Thoracic aorta (tissue), 2 donors: ENCODE results near the gene CYB5D1. TPM values are rescaled to one million over a fixed set of nuclear protein-coding genes. Genes with fewer than 3 reads are reported as not detected.

Experiments used
- ATAC-seq: fragments of 150-250 bp; one replicate; pipeline ENCODE4 v1.8.0; 2017; ENCODE audit warnings: low read depth; ENCODE audit not compliant: insufficient number of reproducible peaks, low FRiP score
- DNase-seq: peaks from one replicate; pipeline ENCODE4 v3.0.0-alpha.2; 2020; ENCODE audit warnings: low spot score
- H3K27ac ChIP-seq, 2 donors: fragments of 200-600 bp; sonication (generic); 1 replicate in 1 of 2; 2 replicates in 1 of 2; pipeline ENCODE4 v1.5.1; 2016; ENCODE audit warnings: mild to moderate bottlenecking in 2 of 2, moderate library complexity in 2 of 2
- H3K27me3 ChIP-seq: fragments of 200-600 bp; sonication (generic); replicated peaks from 2 replicates; pipeline ENCODE4 v1.6.0; 2016; ENCODE audit warnings: mild to moderate bottlenecking; ENCODE audit not compliant: insufficient read depth
- H3K36me3 ChIP-seq: fragments of 200-600 bp; sonication (generic); one replicate; pipeline ENCODE4 v1.5.1; 2016
- H3K4me1 ChIP-seq, 2 donors: fragments of 200-600 bp; sonication (generic); 1 replicate in 1 of 2; 2 replicates in 1 of 2; pipeline versions ENCODE4 v1.5.1 to v1.6.0; 2016; ENCODE audit warnings: low read depth in 2 of 2, mild to moderate bottlenecking in 1 of 2; ENCODE audit not compliant: control insufficient read depth in 1 of 2
- H3K4me3 ChIP-seq: fragments of 200-600 bp; sonication (generic); 2 replicates; pipeline ENCODE4 v1.5.1; 2016; ENCODE audit warnings: mild to moderate bottlenecking
- H3K9me3 ChIP-seq: fragments of 200-600 bp; sonication (generic); 2 replicates; pipeline ENCODE4 v1.5.1; 2016
- CTCF ChIP-seq: fragments of 200-600 bp; sonication (generic); IDR thresholded peaks from one replicate; pipeline ENCODE4 v1.5.1; 2019; ENCODE audit warnings: antibody characterized with exemption
- total RNA-seq, 2 donors: library from RNA; depleted of rRNA; stranded (reverse); fragments of >200 nt; gene quantifications; one replicate each; pipeline versions ENCODE4 v1.1.0 to v1.2.3, GENCODE V29; 2016

CYB5D1 gene
- total RNA-seq, 2 donors from 2014 or later: 3.8 to 8.9 TPM

GRCh38 chr17:7894226-7894625 is 36.4 kb downstream of the CYB5D1 start:
- ATAC-seq (no peak), DNase-seq (no peak)
- TF ChIP-seq CTCF: no peak
- Histone ChIP-seq H3K36me3 (peaks cover 58% of the 10 kb centered on the region), H3K27ac (no peak overlapping the region), H3K9me3 (no peaks in the 10 kb centered on the region), H3K4me1 (peaks cover 4 to 9% of the 10 kb centered on the region in 2 donors), H3K4me3 (no peak overlapping the region), H3K27me3 (no peaks in the 10 kb centered on the region)

- H3K36me3 ChIP-seq: peaks cover 64% of the 10 kb centered on the region
- H3K27ac ChIP-seq: no peak overlapping the region
- peaks cover 0 to 3% of the 10 kb centered on the region in 2 donors for H3K4me1 ChIP-seq
- ATAC-seq (no peak), DNase-seq (no peak)
- no peak for TF ChIP-seq CTCF
- H3K9me3 ChIP-seq: no peaks in the 10 kb centered on the region
- H3K27me3 ChIP-seq: no peaks in the 10 kb centered on the region
- H3K4me3 ChIP-seq: no peak overlapping the region
Measured at GRCh38 chr17:7894866-7895265, 37.1 kb downstream of the CYB5D1 start.

DNA sequence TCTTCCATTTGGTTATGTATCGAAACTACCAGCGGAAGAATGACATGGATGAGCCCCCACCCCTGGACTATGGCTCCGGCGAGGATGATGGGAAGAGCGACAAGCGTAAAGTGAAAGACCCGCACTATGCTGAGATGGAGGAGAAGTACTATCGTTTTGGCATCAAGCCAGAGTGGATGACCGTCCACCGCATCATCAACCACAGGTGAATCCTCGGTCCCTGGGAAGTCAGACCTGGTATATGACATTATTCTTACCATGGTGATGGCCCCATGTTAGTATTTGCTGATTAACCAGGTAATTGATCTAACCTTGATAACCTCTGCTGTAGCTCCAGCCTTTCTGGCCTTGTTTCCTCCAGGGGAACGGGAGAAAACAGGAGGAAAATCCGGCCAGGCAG is 39.3 kb downstream of the CYB5D1 start:
- H3K27ac ChIP-seq: no peak overlapping the region
- DNase-seq (no peak), ATAC-seq (no peak)
- no peak for TF ChIP-seq CTCF
- no peaks in the 10 kb centered on the region for H3K9me3 ChIP-seq
- no peaks in the 10 kb centered on the region for H3K27me3 ChIP-seq
- H3K4me1 ChIP-seq: no peaks in the 10 kb centered on the region
- no peak overlapping the region for H3K4me3 ChIP-seq
- H3K36me3 ChIP-seq: peaks cover 65% of the 10 kb centered on the region

DNA sequence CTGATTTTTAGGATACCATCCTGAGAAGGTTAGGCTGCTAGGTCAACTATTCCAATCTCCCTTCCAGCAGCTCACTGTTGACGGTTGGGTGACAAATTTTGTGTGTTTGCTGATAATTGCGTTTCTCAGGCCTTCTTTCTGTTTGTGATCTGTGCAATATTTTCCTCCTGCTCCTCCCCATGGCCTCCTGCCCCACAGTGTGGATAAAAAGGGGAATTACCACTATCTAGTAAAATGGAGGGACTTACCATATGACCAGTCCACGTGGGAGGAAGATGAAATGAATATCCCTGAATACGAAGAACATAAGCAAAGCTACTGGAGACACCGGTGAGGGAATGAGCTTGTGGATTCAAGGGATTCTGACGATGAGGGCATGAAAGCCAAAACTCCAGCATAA is 40.0 kb downstream of the CYB5D1 start:
- TF ChIP-seq CTCF: no peak
- no peak overlapping the region for H3K27ac ChIP-seq
- no peak overlapping the region for H3K4me3 ChIP-seq
- peaks cover 70% of the 10 kb centered on the region for H3K36me3 ChIP-seq
- no peaks in the 10 kb centered on the region for H3K4me1 ChIP-seq
- H3K9me3 ChIP-seq: no peaks in the 10 kb centered on the region
- ATAC-seq: no peak
- no peaks in the 10 kb centered on the region for H3K27me3 ChIP-seq
- DNase-seq: no peak

DNA sequence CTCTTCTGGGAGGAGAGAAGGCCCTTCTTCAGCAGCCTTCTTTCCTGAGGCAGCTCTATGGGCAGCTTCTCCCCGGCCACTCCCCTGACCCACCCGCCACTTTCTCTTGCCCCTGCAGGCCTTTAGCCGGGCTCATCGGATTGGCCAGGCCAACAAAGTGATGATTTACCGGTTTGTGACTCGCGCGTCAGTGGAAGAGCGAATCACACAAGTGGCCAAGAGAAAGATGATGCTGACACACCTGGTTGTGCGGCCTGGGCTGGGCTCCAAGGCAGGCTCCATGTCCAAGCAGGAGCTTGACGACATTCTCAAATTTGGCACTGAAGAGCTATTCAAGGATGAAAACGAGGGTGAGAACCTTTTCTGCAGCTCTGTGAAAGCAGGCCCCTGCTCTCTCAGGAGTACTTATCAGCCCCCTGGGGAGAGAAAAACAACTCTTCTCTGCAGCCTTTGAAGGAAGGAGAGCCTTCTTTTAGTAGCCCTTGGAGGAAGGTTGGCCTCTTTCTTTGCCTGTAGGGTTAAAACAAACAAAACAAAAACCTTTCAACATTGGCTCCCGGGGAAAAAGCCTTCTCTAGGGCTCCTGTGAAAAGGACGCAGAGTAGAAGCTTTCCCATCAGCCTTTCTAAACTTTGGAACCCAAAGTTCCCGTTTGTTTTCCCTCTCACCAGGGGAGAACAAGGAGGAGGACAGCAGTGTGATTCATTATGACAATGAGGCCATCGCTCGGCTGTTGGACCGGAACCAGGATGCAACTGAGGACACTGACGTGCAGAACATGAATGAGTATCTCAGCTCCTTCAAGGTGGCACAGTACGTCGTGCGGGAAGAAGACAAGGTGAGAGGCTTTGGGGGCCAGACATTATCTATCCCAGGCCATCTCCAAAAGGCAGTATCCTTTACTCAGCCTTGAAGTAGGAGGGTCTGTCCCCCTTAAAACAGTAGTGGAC is 45.6 kb downstream of the CYB5D1 start:
- DNase-seq (no peak), ATAC-seq (no peak)
- no peaks in the 10 kb centered on the region for H3K27me3 ChIP-seq
- no peak overlapping the region for H3K4me3 ChIP-seq
- no peak for TF ChIP-seq CTCF
- no peaks in the 10 kb centered on the region for H3K9me3 ChIP-seq
- peaks cover 86% of the 10 kb centered on the region for H3K36me3 ChIP-seq
- no peaks in the 10 kb centered on the region for H3K4me1 ChIP-seq
- no peak overlapping the region for H3K27ac ChIP-seq
